Transverse colon (tissue), 4 donors: ENCODE data around the gene UBAC1. TPM values are rescaled to one million over a fixed set of nuclear protein-coding genes. Genes with fewer than 3 reads are reported as not detected.
"Not testable (repeated sequence)": the region's sequence is repeated elsewhere in the genome, so short reads cannot be mapped to it uniquely, and the experiment has no call there.

Experiments
- DNase-seq: peaks from one replicate; pipeline ENCODE4 v3.0.0-alpha.2; 2019
- H3K27ac ChIP-seq, 4 donors: fragments of 200-600 bp; sonication (generic); 2 replicates each; pipeline ENCODE4 v1.5.1; 2016 to 2018; ENCODE audit warnings: inconsistent platforms in 4 of 4
- H3K27me3 ChIP-seq: fragments of 200-600 bp; sonication (generic); 2 replicates; pipeline ENCODE4 v1.5.1; 2017; ENCODE audit warnings: inconsistent platforms
- H3K36me3 ChIP-seq, 4 donors: fragments of 200-600 bp; sonication (generic); 2 replicates each; pipeline ENCODE4 v1.5.1; 2017 to 2019; ENCODE audit warnings: inconsistent platforms in 4 of 4
- H3K4me1 ChIP-seq, 4 donors: fragments of 200-600 bp; sonication (generic); 2 replicates each; pipeline ENCODE4 v1.5.1; 2017 to 2020; ENCODE audit warnings: inconsistent platforms in 4 of 4
- H3K4me3 ChIP-seq, 4 donors: fragments of 200-600 bp; sonication (generic); 1 replicate in 1 of 4; 2 replicates in 3 of 4; pipeline versions ENCODE4 v1.5.1 to v1.6.1; 2017 to 2019; ENCODE audit warnings: inconsistent platforms in 4 of 4
- H3K9me3 ChIP-seq, 2 donors: fragments of 200-600 bp; sonication (generic); 2 replicates each; pipeline ENCODE4 v1.5.1; 2017 to 2019; ENCODE audit warnings: inconsistent platforms in 2 of 2
- EP300 ChIP-seq: sonication (generic); formaldehyde crosslinking; IDR thresholded peaks from one replicate; pipeline ENCODE4 v1.6.1; 2017; ENCODE audit warnings: antibody characterized with exemption, low read depth
- POLR2A ChIP-seq: fragments of 450-650 bp; IDR thresholded peaks from one replicate; pipeline ENCODE4 v1.6.1; 2016; ENCODE audit warnings: antibody characterized with exemption, mild to moderate bottlenecking, moderate library complexity
- POLR2AphosphoS5 ChIP-seq, 3 donors: sonication (generic); formaldehyde crosslinking; IDR thresholded peaks; one replicate each; pipeline ENCODE4 v1.6.1; 2016; ENCODE audit warnings: antibody characterized with exemption in 3 of 3
- WGBS, 2 donors: methylation state at CpG; one replicate each; pipeline ENCODE4 v1.1.5; 2018; ENCODE audit warnings: low coverage in 1 of 2; 5-methylcytosine and 5-hydroxymethylcytosine counted together
- in situ Hi-C, 4 donors: fragments of 200-750 bp; cut with MboI; loops; one replicate each; pipeline versions ENCODE4 v1.15.0 to v1.15.1; 2017; ENCODE audit warnings: low sequenced_read_pairs in 3 of 4, low pct_ligation_motif_present in 1 of 4, low pct_unique_long_range_greater_than_20kb in 1 of 4
- intact Hi-C: fragments of 100-400 bp; cut with DNase I; formaldehyde crosslinking; loops from one replicate; pipeline ENCODE4 v1.15.1; 2023; ENCODE audit warnings: low total_unique reads
- total RNA-seq, 4 donors: library from RNA; depleted of rRNA; stranded (reverse); fragments of >200 nt; gene quantifications; one replicate each; pipeline ENCODE4 v1.1.0, GENCODE V29; 2016
- TF ChIP-seq, protein P1 (sequence below), 5 experiments: fragments of 200-600 bp in 3 of 5; fragments of 450-650 bp in 2 of 5; sonication (generic) in 3 of 5; IDR thresholded peaks; 1 replicate in 2 of 5; 2 replicates in 3 of 5; pipeline ENCODE4 v1.5.1; 2016 to 2017; ENCODE audit warnings: antibody characterized with exemption in 5 of 5, inconsistent platforms in 3 of 5, mild to moderate bottlenecking in 2 of 5, moderate library complexity in 1 of 5

UBAC1 gene
- total RNA-seq, 4 donors from 2014 or later = 42.6 to 91.9 (median 62.9) TPM

DNA sequence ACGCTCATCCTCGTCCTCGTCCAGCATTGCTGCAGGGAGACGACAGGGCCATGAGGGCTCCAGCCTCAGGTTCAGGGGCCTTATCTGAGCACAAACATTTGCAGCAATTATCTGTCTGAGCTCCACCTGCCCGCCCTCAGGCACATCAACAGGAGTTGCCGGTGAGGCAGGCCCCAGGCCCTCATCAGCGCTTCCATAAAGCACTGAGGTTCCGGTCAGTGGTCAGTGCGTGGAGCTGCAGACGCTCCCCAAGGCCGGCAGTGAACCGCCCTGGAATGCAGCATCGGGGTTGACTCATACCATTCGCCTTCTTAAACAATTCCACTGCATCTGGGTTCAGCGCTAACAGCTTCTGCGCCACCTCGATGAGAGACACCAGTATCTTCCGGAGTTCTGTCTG is 15.2 kb downstream of the UBAC1 start:
- Histone ChIP-seq H3K27me3 (no peaks in the 10 kb centered on the region), H3K4me3 (no peak overlapping the region), H3K27ac (no peak overlapping the region), H3K36me3 (peaks cover 0 to 52% (median 24%) of the 10 kb centered on the region in 4 donors), H3K9me3 (no peaks in the 10 kb centered on the region), H3K4me1 (no peaks in the 10 kb centered on the region)
- intact Hi-C loops (no loop called here), in situ Hi-C loops (no loop called here)
- 98% methylated on average over 18 of the region's 18 CpGs; no CpG with 5 or more reads in 1 of the 2 donors for WGBS, 2 donors
- no peak for DNase-seq
- TF ChIP-seq EP300 (no peak), POLR2A (no peak), POLR2AphosphoS5 (IDR thresholded peaks at IDR 0.05) (no peak)
- TF ChIP-seq, protein P1, sequence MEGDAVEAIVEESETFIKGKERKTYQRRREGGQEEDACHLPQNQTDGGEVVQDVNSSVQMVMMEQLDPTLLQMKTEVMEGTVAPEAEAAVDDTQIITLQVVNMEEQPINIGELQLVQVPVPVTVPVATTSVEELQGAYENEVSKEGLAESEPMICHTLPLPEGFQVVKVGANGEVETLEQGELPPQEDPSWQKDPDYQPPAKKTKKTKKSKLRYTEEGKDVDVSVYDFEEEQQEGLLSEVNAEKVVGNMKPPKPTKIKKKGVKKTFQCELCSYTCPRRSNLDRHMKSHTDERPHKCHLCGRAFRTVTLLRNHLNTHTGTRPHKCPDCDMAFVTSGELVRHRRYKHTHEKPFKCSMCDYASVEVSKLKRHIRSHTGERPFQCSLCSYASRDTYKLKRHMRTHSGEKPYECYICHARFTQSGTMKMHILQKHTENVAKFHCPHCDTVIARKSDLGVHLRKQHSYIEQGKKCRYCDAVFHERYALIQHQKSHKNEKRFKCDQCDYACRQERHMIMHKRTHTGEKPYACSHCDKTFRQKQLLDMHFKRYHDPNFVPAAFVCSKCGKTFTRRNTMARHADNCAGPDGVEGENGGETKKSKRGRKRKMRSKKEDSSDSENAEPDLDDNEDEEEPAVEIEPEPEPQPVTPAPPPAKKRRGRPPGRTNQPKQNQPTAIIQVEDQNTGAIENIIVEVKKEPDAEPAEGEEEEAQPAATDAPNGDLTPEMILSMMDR (IDR thresholded peaks at IDR 0.05) = no peak

DNA sequence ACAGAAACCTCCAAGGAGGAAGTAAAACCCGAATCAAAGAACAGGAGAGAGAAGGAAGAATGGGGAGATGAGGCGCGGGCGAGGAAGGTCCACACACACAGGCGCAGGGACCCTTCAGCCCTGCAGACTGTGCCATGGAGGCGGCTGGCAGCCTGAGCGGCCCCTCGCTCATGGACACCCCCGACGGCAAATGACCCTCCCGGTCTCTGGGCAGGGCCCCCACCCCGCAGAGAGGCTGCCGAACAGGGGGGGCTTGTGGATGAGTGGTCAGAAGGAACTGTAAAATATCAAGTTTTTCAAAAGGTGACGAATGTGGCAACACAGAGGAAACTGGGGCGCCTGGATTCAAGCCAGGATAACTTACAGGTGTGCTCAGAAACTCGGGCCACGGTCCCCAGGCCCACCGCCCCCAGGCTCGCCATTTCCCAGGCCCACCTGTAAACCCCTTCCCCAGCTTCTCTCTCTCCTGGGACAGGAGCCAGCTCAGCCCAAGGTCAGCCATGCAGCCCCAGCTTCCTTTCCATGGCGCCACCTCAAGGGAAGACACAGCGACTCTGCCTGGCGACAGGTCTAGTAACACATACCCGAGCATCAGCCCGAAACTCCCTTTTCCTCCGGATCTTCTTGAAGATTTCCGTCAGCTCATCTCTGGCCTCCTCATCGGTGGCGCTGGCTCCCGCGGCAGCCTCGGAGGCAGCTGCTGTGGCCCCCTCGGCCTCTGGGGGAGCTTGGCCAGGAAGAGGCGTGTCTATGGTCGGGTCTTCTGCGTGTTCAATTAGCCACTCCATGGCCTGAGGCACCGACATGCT is 16.5 kb downstream of the UBAC1 start:
- TF ChIP-seq EP300 = no peak
- no peak for TF ChIP-seq POLR2A
- no peak overlapping the region for H3K27ac ChIP-seq
- in situ Hi-C loops (no loop called here), intact Hi-C loops (no loop called here)
- peaks cover 0 to 51% (median 22%) of the 10 kb centered on the region in 4 donors for H3K36me3 ChIP-seq
- DNase-seq = no peak
- 69 to 94% methylated on average over 6 to 36 of the region's 36 CpGs for WGBS, 2 donors
- no peaks in the 10 kb centered on the region for H3K9me3 ChIP-seq
- no peaks in the 10 kb centered on the region for H3K27me3 ChIP-seq
- H3K4me3 ChIP-seq = no peak overlapping the region
- no peaks in the 10 kb centered on the region for H3K4me1 ChIP-seq

DNA sequence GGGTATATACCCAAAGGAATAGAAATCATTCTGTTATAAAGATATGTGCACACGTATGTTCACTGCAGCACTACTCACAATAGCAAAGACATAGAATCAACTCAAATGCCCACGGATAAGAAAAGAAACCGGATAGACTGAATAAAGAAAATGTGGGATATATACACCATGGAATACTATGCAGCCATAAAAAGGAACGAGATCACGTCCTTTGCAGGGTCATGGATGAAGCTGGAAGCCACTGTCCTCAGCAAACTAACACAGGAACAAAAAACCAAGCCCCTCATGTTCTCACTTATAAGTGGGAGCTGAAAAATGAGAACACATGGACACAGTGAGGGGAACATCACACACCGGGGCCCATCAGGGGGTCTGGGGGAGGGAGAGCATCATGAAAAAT is 17.6 kb downstream of the UBAC1 start:
- H3K4me3 ChIP-seq, H3K27me3 ChIP-seq, H3K27ac ChIP-seq, H3K4me1 ChIP-seq, DNase-seq, in situ Hi-C loops, intact Hi-C loops, H3K9me3 ChIP-seq: not testable (repeated sequence)
- 91 to 94% methylated on average over 4 to 6 of the region's 6 CpGs for WGBS, 2 donors
- H3K36me3 ChIP-seq = peaks cover 0 to 58% (median 22%) of the 10 kb centered on the region in 4 donors

DNA sequence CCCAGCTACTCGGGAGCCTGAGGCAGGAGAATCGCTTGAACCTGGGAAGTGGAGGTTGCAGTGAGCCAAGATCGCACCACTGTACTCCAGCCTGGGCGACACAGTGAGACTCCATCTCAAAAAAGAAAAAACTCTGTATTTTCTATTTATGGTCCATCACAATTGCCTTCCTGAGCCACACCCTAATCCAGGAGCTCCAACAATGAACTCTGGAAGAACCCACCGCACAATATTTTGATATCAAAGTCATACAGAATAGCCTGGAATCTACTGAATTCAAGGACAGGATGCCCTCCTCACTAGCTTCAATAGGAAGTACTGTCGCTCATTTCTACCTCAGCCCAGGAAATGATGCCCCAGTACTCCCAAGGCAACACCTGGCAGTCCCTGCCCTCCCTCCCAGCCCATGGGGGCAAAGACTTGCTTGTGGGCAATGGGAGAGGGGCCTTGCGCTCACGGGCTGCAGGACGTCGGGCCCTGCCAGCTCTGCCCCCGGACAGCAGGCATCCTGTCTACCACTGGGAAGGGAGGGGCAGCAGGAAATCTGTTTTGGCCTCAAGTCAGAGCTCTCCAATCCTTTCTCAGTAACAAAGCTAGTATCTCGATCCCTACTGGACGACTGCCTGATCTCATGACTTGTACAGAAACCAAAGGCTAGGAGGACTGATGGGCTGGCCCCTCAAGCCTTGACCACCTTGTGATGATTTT is 19.7 kb downstream of the UBAC1 start:
- no peak overlapping the region for H3K4me3 ChIP-seq
- DNase-seq = no peak
- H3K27ac ChIP-seq = no peak overlapping the region
- intact Hi-C loops = no loop called here
- WGBS, 2 donors = 84% methylated on average over 13 of the region's 13 CpGs; no CpG with 5 or more reads in 1 of the 2 donors
- H3K9me3 ChIP-seq = no peaks in the 10 kb centered on the region
- H3K4me1 ChIP-seq = no peaks in the 10 kb centered on the region
- TF ChIP-seq EP300 = no peak
- no peak for TF ChIP-seq POLR2AphosphoS5 (IDR thresholded peaks at IDR 0.05)
- no peak for TF ChIP-seq POLR2A
- TF ChIP-seq, protein P1 (IDR thresholded peaks at IDR 0.05) = no peak
- H3K27me3 ChIP-seq = no peaks in the 10 kb centered on the region
- in situ Hi-C loops = no loop called here
- H3K36me3 ChIP-seq = peaks cover 0 to 68% (median 21%) of the 10 kb centered on the region in 4 donors
